Type B pancreatic cell (in vitro differentiated cells): ENCODE data around the gene SNTG2. TPM values are rescaled to one million over a fixed set of nuclear protein-coding genes. Genes with fewer than 3 reads are reported as not detected.

Source experiments
- DNase-seq: peaks from one replicate; pipeline ENCODE4 v3.0.0; 2021; ENCODE audit warnings: mixed read lengths; ENCODE audit not compliant: unreplicated experiment; ENCODE audit errors: extremely low spot score
- H3K27ac Mint-ChIP-seq: 2 replicates; pipeline ENCODE4 v1.8.0; 2021; ENCODE audit warnings: mild to moderate bottlenecking, mixed read lengths
- H3K27me3 Mint-ChIP-seq: 2 replicates; pipeline ENCODE4 v1.8.0; 2021; ENCODE audit warnings: mixed read lengths
- H3K36me3 Mint-ChIP-seq: 2 replicates; pipeline ENCODE4 v1.8.0; 2021; ENCODE audit warnings: mixed read lengths
- H3K4me1 Mint-ChIP-seq: one replicate; pipeline ENCODE4 v1.8.0; 2021; ENCODE audit warnings: mixed read lengths; ENCODE audit not compliant: unreplicated experiment
- H3K4me3 Mint-ChIP-seq: 2 replicates; pipeline ENCODE4 v1.8.0; 2021; ENCODE audit warnings: mild to moderate bottlenecking, mixed read lengths
- H3K9me3 Mint-ChIP-seq: 2 replicates; pipeline ENCODE4 v1.8.0; 2021; ENCODE audit warnings: mixed read lengths
- CTCF ChIP-seq: fragments of 200-600 bp; sonication (generic); conservative IDR thresholded peaks from 2 replicates; pipeline ENCODE4 v1.5.0; 2021; ENCODE audit warnings: antibody characterized with exemption, mild to moderate bottlenecking
- total RNA-seq: library from RNA; stranded (reverse); gene quantifications from 2 replicates; pipeline ENCODE4 v1.2.1, GENCODE V29; 2021; ENCODE audit warnings: low replicate concordance

SNTG2 gene
- total RNA-seq, 1 donor from 2014 or later: 1.1 TPM

GRCh38 chr2:1321321-1321720 lies 370.7 kb downstream of the SNTG2 start:
- H3K36me3 Mint-ChIP-seq: no peaks in the 10 kb centered on the region
- H3K4me1 Mint-ChIP-seq: no peaks in the 10 kb centered on the region
- no peak for DNase-seq
- H3K27ac Mint-ChIP-seq: no peak overlapping the region
- H3K9me3 Mint-ChIP-seq: no peaks in the 10 kb centered on the region
- no peak overlapping the region for H3K4me3 Mint-ChIP-seq
- H3K27me3 Mint-ChIP-seq: peaks cover 3% of the 10 kb centered on the region
- no peak for TF ChIP-seq CTCF

DNA sequence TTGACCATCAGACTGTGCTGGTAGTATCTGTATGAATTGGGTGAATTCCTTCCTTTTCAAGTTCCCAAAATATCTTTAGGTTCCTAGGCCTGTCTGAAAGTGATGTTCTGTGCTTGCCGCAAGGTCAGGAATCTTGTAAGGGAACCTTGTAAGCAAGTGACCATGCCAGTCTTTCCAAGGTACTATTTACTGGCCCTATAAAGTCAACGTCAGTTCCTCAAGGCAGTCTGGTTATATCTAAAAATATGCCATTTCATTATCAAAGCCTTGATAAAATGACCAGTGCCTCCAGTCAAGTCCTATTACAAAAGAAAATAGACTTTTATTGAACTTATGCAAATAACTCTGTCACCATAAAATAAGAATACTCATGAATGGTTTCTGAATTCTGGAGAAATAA lies 374.2 kb downstream of the SNTG2 start:
- no peaks in the 10 kb centered on the region for H3K36me3 Mint-ChIP-seq
- no peak overlapping the region for H3K4me3 Mint-ChIP-seq
- no peak overlapping the region for H3K27ac Mint-ChIP-seq
- no peak for DNase-seq
- H3K27me3 Mint-ChIP-seq: peaks cover 2% of the 10 kb centered on the region
- TF ChIP-seq CTCF: no peak
- H3K4me1 Mint-ChIP-seq: no peaks in the 10 kb centered on the region
- H3K9me3 Mint-ChIP-seq: no peaks in the 10 kb centered on the region

GRCh38 chr2:1328684-1329083 lies 378.0 kb downstream of the SNTG2 start:
- Mint-ChIP-seq H3K4me1 (no peaks in the 10 kb centered on the region), H3K36me3 (no peaks in the 10 kb centered on the region), H3K27me3 (no peaks in the 10 kb centered on the region), H3K27ac (no peak overlapping the region), H3K9me3 (peaks cover 1% of the 10 kb centered on the region), H3K4me3 (no peak overlapping the region)
- DNase-seq: no peak
- no peak for TF ChIP-seq CTCF

DNA sequence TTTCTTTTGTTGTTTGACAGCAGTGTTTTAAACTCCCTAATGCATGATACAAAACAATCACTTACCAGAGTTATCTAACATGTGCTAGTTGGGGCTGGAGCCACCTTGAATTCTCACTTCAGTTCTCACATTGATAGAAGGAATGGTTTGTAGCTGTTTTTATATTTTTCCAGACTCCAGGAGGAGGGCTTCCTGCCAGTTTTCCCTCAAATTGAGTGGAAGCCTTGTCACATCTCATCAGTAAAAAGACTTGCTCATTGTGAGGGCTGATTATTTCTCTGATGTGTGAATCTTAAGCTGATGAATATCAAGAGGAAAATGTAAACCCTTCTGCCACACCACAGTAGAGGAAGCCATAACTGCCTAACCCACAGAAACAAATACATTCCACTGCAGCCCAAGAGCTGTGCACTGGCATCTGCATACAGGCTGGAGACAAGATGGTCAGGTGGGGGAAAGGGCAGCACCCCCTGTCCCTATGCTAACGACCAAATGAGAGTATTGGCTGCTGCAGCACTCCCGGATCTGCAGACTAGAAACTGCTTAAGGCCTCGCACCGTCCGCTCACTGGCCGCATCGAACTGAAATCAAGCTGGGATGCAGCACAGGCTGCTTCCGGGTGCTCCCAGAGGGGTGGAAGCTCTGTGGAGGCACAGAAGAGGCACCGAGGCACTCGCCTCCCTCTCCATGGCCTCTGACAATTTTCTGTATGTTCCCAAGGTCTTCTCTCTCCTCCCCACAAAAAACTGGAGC lies 388.9 kb downstream of the SNTG2 start:
- H3K9me3 Mint-ChIP-seq: no peaks in the 10 kb centered on the region
- no peaks in the 10 kb centered on the region for H3K4me1 Mint-ChIP-seq
- no peak overlapping the region for H3K4me3 Mint-ChIP-seq
- no peak for TF ChIP-seq CTCF
- H3K27me3 Mint-ChIP-seq: peaks cover 8% of the 10 kb centered on the region
- H3K27ac Mint-ChIP-seq: no peak overlapping the region
- no peaks in the 10 kb centered on the region for H3K36me3 Mint-ChIP-seq
- DNase-seq: no peak

- Mint-ChIP-seq H3K27ac (no peak overlapping the region), H3K4me3 (no peak overlapping the region), H3K27me3 (peaks cover 8% of the 10 kb centered on the region), H3K36me3 (no peaks in the 10 kb centered on the region), H3K9me3 (no peaks in the 10 kb centered on the region), H3K4me1 (no peaks in the 10 kb centered on the region)
- DNase-seq: no peak
- no peak for TF ChIP-seq CTCF
These were observed 389.5 kb downstream of the SNTG2 start for GRCh38 chr2:1340141-1340512.
